Measurements from ENCODE around the gene SIAE. TPM values are rescaled to one million over a fixed set of nuclear protein-coding genes. Genes with fewer than 3 reads are reported as not detected.

The SIAE gene
- total RNA-seq, 1 experiment from 2014 or later: 11.2 TPM

GRCh38 chr11:124643042-124643604 is 30.4 kb downstream of the SIAE start:
- no peak overlapping the region for H3K4me3 ChIP-seq (ENCODE audit: low read depth, low read length, poor library complexity, severe bottlenecking)
- ChIA-PET POLR2A (ENCODE audit: low non-redundant PET) (no interaction called here), CTCF (interaction anchor here (1.6 kb wide), 1 partner anchor 194 kb away, joined by 5 read pairs; no protein-coding TSS in a partner anchor)
- H3K27ac ChIP-seq (ENCODE audit: low read depth, low read length, poor library complexity, severe bottlenecking): no peak overlapping the region
- no peaks in the 10 kb centered on the region for H3K9me3 ChIP-seq (ENCODE audit: low read depth, low read length, poor library complexity, severe bottlenecking)
- peaks cover 8% of the 10 kb centered on the region for H3K36me3 ChIP-seq (ENCODE audit: insufficient read depth, low read length, poor library complexity, severe bottlenecking)
- no peak for DNase-seq (ENCODE audit: low spot score)
- no peak for TF ChIP-seq EZH2 (IDR thresholded peaks at IDR 0.05; ENCODE audit: borderline replicate concordance, low read depth, low read length, poor library complexity, severe bottlenecking)
- no peak for TF ChIP-seq CTCF (conservative IDR thresholded peaks at IDR 0.05; ENCODE audit: low read depth, low read length)
- intact Hi-C loops (cut with micrococcal nuclease; ENCODE audit: unreplicated experiment): no loop called here
- peaks cover 6% of the 10 kb centered on the region for H3K4me1 ChIP-seq (ENCODE audit: insufficient read depth, low read length, poor library complexity, severe bottlenecking)
- BruUV-seq (replicated peaks): no TSS peak
- H3K27me3 ChIP-seq (replicated peaks; ENCODE audit: insufficient read depth, low read depth, low read length, poor library complexity): no peaks in the 10 kb centered on the region

GRCh38 chr11:124642628-124643027 is 30.9 kb downstream of the SIAE start:
- POLR2A ChIA-PET (ENCODE audit: low non-redundant PET): no interaction called here
- no peaks in the 10 kb centered on the region for H3K9me3 ChIP-seq (ENCODE audit: low read depth, low read length, poor library complexity, severe bottlenecking)
- CTCF ChIA-PET: interaction anchor here (0.9 to 1.6 kb wide), 2 partner anchors 121 to 194 kb away, joined by 5 to 6 read pairs; no protein-coding TSS in a partner anchor
- intact Hi-C loops (cut with micrococcal nuclease; ENCODE audit: unreplicated experiment): no loop called here
- no peaks in the 10 kb centered on the region for H3K27me3 ChIP-seq (replicated peaks; ENCODE audit: insufficient read depth, low read depth, low read length, poor library complexity)
- TF ChIP-seq EZH2 (IDR thresholded peaks at IDR 0.05; ENCODE audit: borderline replicate concordance, low read depth, low read length, poor library complexity, severe bottlenecking): no peak
- no peak for TF ChIP-seq CTCF (conservative IDR thresholded peaks at IDR 0.05; ENCODE audit: low read depth, low read length)
- peaks cover 12% of the 10 kb centered on the region for H3K36me3 ChIP-seq (ENCODE audit: insufficient read depth, low read length, poor library complexity, severe bottlenecking)
- BruUV-seq (replicated peaks): no TSS peak
- no peak overlapping the region for H3K4me3 ChIP-seq (ENCODE audit: low read depth, low read length, poor library complexity, severe bottlenecking)
- no peak for DNase-seq (ENCODE audit: low spot score)
- no peak overlapping the region for H3K27ac ChIP-seq (ENCODE audit: low read depth, low read length, poor library complexity, severe bottlenecking)
- peaks cover 6% of the 10 kb centered on the region for H3K4me1 ChIP-seq (ENCODE audit: insufficient read depth, low read length, poor library complexity, severe bottlenecking)

GRCh38 chr11:124640666-124641065 is 32.9 kb downstream of the SIAE start:
- Histone ChIP-seq H3K9me3 (ENCODE audit: low read depth, low read length, poor library complexity, severe bottlenecking) (no peaks in the 10 kb centered on the region), H3K27ac (ENCODE audit: low read depth, low read length, poor library complexity, severe bottlenecking) (no peak overlapping the region), H3K36me3 (ENCODE audit: insufficient read depth, low read length, poor library complexity, severe bottlenecking) (peaks cover 21% of the 10 kb centered on the region), H3K4me1 (ENCODE audit: insufficient read depth, low read length, poor library complexity, severe bottlenecking) (peaks cover 6% of the 10 kb centered on the region), H3K4me3 (ENCODE audit: low read depth, low read length, poor library complexity, severe bottlenecking) (no peak overlapping the region), H3K27me3 (replicated peaks; ENCODE audit: insufficient read depth, low read depth, low read length, poor library complexity) (no peaks in the 10 kb centered on the region)
- peak; percentile 21 for DNase-seq (ENCODE audit: low spot score)
- intact Hi-C loops (cut with micrococcal nuclease; ENCODE audit: unreplicated experiment): no loop called here
- ChIA-PET CTCF (interaction anchor here (1.2 kb wide), 1 partner anchor 28 kb away, joined by 3 read pairs; no protein-coding TSS in a partner anchor), POLR2A (ENCODE audit: low non-redundant PET) (no interaction called here)
- BruUV-seq (replicated peaks): no TSS peak
- TF ChIP-seq CTCF (conservative IDR thresholded peaks at IDR 0.05; ENCODE audit: low read depth, low read length) (no peak), EZH2 (IDR thresholded peaks at IDR 0.05; ENCODE audit: borderline replicate concordance, low read depth, low read length, poor library complexity, severe bottlenecking) (no peak)

Data from A673 (cell line).